Non-pigmented ciliary epithelial cell (primary cell): ENCODE data around the gene RETSAT.

Experiments
- DNase-seq: peaks from one replicate; pipeline ENCODE4 v3.0.0-alpha.2; 2010; ENCODE audit warnings: low read depth

RETSAT gene

GRCh38 chr2:85307527-85307897 is 46.8 kb downstream of the RETSAT start:
- DNase-seq: no peak

GRCh38 chr2:85303780-85304531 is 50.4 kb downstream of the RETSAT start:
- DNase-seq: no peak

- no peak for DNase-seq
Observed at GRCh38 chr2:85302121-85302520, 52.2 kb downstream of the RETSAT start.
